ENCODE data around the gene PTTG2.

DNA sequence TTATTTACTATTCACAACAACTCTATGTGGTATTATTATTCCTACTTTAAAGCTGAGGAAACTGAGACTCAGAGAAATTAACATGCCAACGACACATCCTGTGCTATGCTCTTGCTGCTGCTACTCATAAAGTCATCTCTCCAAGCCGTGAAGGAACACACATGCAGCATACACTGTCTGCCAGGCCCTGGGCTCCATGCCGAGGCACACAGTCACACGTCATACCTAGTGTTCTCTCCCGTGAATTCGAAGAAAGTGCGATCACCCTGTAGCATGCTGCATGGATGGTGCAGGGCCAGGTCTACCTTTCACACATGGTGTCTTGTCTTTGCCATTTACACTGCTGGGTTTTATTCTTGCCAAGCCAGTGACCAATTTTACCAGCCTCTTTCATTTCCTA is 35.3 kb upstream of the PTTG2 start:
- TF ChIP-seq, protein P1, sequence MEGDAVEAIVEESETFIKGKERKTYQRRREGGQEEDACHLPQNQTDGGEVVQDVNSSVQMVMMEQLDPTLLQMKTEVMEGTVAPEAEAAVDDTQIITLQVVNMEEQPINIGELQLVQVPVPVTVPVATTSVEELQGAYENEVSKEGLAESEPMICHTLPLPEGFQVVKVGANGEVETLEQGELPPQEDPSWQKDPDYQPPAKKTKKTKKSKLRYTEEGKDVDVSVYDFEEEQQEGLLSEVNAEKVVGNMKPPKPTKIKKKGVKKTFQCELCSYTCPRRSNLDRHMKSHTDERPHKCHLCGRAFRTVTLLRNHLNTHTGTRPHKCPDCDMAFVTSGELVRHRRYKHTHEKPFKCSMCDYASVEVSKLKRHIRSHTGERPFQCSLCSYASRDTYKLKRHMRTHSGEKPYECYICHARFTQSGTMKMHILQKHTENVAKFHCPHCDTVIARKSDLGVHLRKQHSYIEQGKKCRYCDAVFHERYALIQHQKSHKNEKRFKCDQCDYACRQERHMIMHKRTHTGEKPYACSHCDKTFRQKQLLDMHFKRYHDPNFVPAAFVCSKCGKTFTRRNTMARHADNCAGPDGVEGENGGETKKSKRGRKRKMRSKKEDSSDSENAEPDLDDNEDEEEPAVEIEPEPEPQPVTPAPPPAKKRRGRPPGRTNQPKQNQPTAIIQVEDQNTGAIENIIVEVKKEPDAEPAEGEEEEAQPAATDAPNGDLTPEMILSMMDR (conservative IDR thresholded peaks at IDR 0.05) = no peak
- no peak for TF ChIP-seq ZFX (IDR thresholded peaks at IDR 0.05)

Measured in C4-2B (cell line).